HepG2 (cell line): ENCODE results near the gene B4GALT2. TPM values are rescaled to one million over a fixed set of nuclear protein-coding genes. Genes with fewer than 3 reads are reported as not detected.
A peak's percentile ranks its signal among the peaks of the same experiment; 100 is the strongest.

Experiments used
- ATF1 ChIP-seq: IDR thresholded peaks from 2 replicates; pipeline ENCODE4 v1.6.1; 2016; ENCODE audit warnings: mild to moderate bottlenecking, control low read depth
- ATF6 ChIP-seq: sonication (generic); formaldehyde crosslinking; conservative IDR thresholded peaks from 2 replicates; pipeline ENCODE4 v1.4.0; 2020; ENCODE audit warnings: missing genetic modification reagents
- HIVEP1 ChIP-seq: sonication (generic); formaldehyde crosslinking; IDR thresholded peaks from 2 replicates; pipeline ENCODE4 v1.4.0; 2020; ENCODE audit warnings: mild to moderate bottlenecking, missing genetic modification reagents
- HNRNPL ChIP-seq: fragments of 200-400 bp; formaldehyde crosslinking; IDR thresholded peaks from 2 replicates; pipeline ENCODE4 v1.6.1; 2017; ENCODE audit warnings: mild to moderate bottlenecking, low read depth, low read length
- KDM1A ChIP-seq: IDR thresholded peaks from 2 replicates; pipeline ENCODE4 v1.6.1; 2016; ENCODE audit warnings: missing compliant biosample characterization
- MAFF ChIP-seq: IDR thresholded peaks from 2 replicates; pipeline ENCODE4 v1.6.1; 2011; ENCODE audit warnings: low read depth, low read length, improper control_type of control experiment
- NR1H2 ChIP-seq: sonication (generic); formaldehyde crosslinking; IDR thresholded peaks from 2 replicates; pipeline ENCODE4 v1.8.1; 2022; ENCODE audit warnings: low read depth, missing genetic modification reagents, borderline replicate concordance
- NR2F6 ChIP-seq, 2 experiments: IDR thresholded peaks; 2 replicates each; pipeline ENCODE4 v1.6.1; 2016; ENCODE audit warnings: antibody characterized with exemption in 1 of 2, mild to moderate bottlenecking in 1 of 2
- RBAK ChIP-seq: sonication (generic); formaldehyde crosslinking; IDR thresholded peaks from 2 replicates; pipeline ENCODE4 v1.5.1; 2020; ENCODE audit warnings: mild to moderate bottlenecking, missing genetic modification reagents
- RBM39 ChIP-seq: fragments of 200-400 bp; formaldehyde crosslinking; IDR thresholded peaks from one replicate; pipeline ENCODE4 v1.6.1; 2018; ENCODE audit warnings: antibody characterized with exemption, mild to moderate bottlenecking, low read depth, low read length; ENCODE audit not compliant: poor library complexity, severe bottlenecking
- REST ChIP-seq, 2 experiments: IDR thresholded peaks; 2 replicates each; pipeline ENCODE4 v1.6.1; 2011 to 2012; ENCODE audit warnings: low read length in 2 of 2, borderline replicate concordance in 1 of 2, low read depth in 1 of 2, mild to moderate bottlenecking in 1 of 2, moderate library complexity in 1 of 2
- TAF1 ChIP-seq: sonication (generic); formaldehyde crosslinking; IDR thresholded peaks from 2 replicates; pipeline ENCODE4 v1.4.0; 2020; ENCODE audit warnings: missing genetic modification reagents
- YEATS4 ChIP-seq: sonication (generic); formaldehyde crosslinking; IDR thresholded peaks from 2 replicates; pipeline ENCODE4 v1.4.0; 2020; ENCODE audit warnings: missing genetic modification reagents, borderline replicate concordance
- ZBTB14 ChIP-seq: sonication (generic); formaldehyde crosslinking; IDR thresholded peaks from 2 replicates; pipeline ENCODE4 v1.4.0; 2020; ENCODE audit warnings: missing genetic modification reagents
- ZBTB43 ChIP-seq: sonication (generic); formaldehyde crosslinking; conservative IDR thresholded peaks from 2 replicates; pipeline ENCODE4 v1.4.0; 2020; ENCODE audit warnings: missing genetic modification reagents
- ZMYM4 ChIP-seq: sonication (generic); formaldehyde crosslinking; IDR thresholded peaks from 2 replicates; pipeline ENCODE4 v1.8.1; 2023; ENCODE audit warnings: mild to moderate bottlenecking, missing genetic modification reagents
- ZNF224 ChIP-seq: sonication (generic); formaldehyde crosslinking; IDR thresholded peaks from 2 replicates; pipeline ENCODE4 v1.5.0; 2020; ENCODE audit warnings: mild to moderate bottlenecking, missing genetic modification reagents
- ZNF256 ChIP-seq: sonication (generic); formaldehyde crosslinking; conservative IDR thresholded peaks from 2 replicates; pipeline ENCODE4 v1.4.0; 2020; ENCODE audit warnings: missing genetic modification reagents
- ZNF441 ChIP-seq: sonication (generic); formaldehyde crosslinking; IDR thresholded peaks from 2 replicates; pipeline ENCODE4 v1.7.0; 2021; ENCODE audit warnings: missing genetic modification reagents, borderline replicate concordance
- ZNF562 ChIP-seq: sonication (generic); formaldehyde crosslinking; IDR thresholded peaks from 2 replicates; pipeline ENCODE4 v1.8.0; 2022; ENCODE audit warnings: missing genetic modification reagents, borderline replicate concordance
- ZNF670 ChIP-seq: sonication (generic); formaldehyde crosslinking; IDR thresholded peaks from 2 replicates; pipeline ENCODE4 v1.8.0; 2022; ENCODE audit warnings: mild to moderate bottlenecking, missing genetic modification reagents, borderline replicate concordance
- polyA plus RNA-seq, 8 experiments: library from polyadenylated mRNA; depleted of rRNA in 3 of 8; stranded (reverse) in 7 of 8; unstranded in 1 of 8; fragments of >200 nt; fragmentation: Illumina TruSeq in 4 of 8; extraction: Trizol in 4 of 8; gene quantifications; 2 replicates each; pipeline versions ENCODE4 v1.2.1 to v1.2.3, GENCODE V29; 2011 to 2016; ENCODE audit warnings: low read depth in 4 of 8, missing spikeins in 1 of 8, mixed read lengths in 1 of 8; ENCODE audit not compliant: insufficient read depth in 1 of 8
- total RNA-seq, 5 experiments: library from RNA; depleted of rRNA; stranded (reverse); fragments of >200 nt; fragmentation: Illumina TruSeq; extraction: Trizol; gene quantifications; 2 replicates each; pipeline ENCODE4 v1.2.3, GENCODE V29; 2016; ENCODE audit warnings: low read depth in 1 of 5

Gene B4GALT2
- total and polyA plus RNA-seq, 2 of the 13 experiments (the other 11 are each of a cell fraction or from before 2014, with no cell fraction given): 41.9 to 78.0 TPM

- no peak for TF ChIP-seq HIVEP1 (CRISPR knock-in tag)
- no peak for TF ChIP-seq ZNF562 (CRISPR knock-in tag)
- no peak for TF ChIP-seq ZBTB43 (CRISPR knock-in tag)
- no peak for TF ChIP-seq ATF1
- TF ChIP-seq KDM1A (CRISPR knock-in tag): no peak
- peak; percentile 90 for TF ChIP-seq ZBTB14
- TF ChIP-seq ZNF256: no peak
- TF ChIP-seq ZNF441 (CRISPR knock-in tag): no peak
- no peak for TF ChIP-seq ZMYM4 (CRISPR knock-in tag)
- TF ChIP-seq ATF6 (CRISPR knock-in tag): no peak
- peak; percentile 27; the same call in 1 of the 2 replicates for TF ChIP-seq TAF1 (CRISPR knock-in tag)
- TF ChIP-seq NR2F6 (IDR thresholded peaks at IDR 0.05): 0 out of 2 replicates have a peak, but pooled peaks have one; percentile 33
- TF ChIP-seq NR2F6 (CRISPR knock-in tag; IDR thresholded peaks at IDR 0.05): no peak
- no peak for TF ChIP-seq RBAK (CRISPR knock-in tag)
- no peak for TF ChIP-seq REST (IDR thresholded peaks at IDR 0.05; ENCODE audit: borderline replicate concordance in 1 of 2, low read depth in 1 of 2, low read length in 2 of 2)
- no peak for TF ChIP-seq HNRNPL
- peak; percentile 72 for TF ChIP-seq YEATS4 (CRISPR knock-in tag)
- TF ChIP-seq RBM39: no peak
- TF ChIP-seq NR1H2 (CRISPR knock-in tag): 0 out of 2 replicates have a peak, but pooled peaks have one; percentile 14
- TF ChIP-seq MAFF: no peak
- TF ChIP-seq ZNF670 (CRISPR knock-in tag): 0 out of 2 replicates have a peak, but pooled peaks have one; percentile 38
- TF ChIP-seq ZNF224 (CRISPR knock-in tag): peak; percentile 44; the same call in 1 of the 2 replicates
Observed at GRCh38 chr1:43978551-43979260, at the start of gene B4GALT2 (continued).
